Sigmoid colon (tissue), 7 donors: Measurements from ENCODE around the gene PCSK9. TPM values are rescaled to one million over a fixed set of nuclear protein-coding genes. Genes with fewer than 3 reads are reported as not detected.

Experiments
- DNase-seq: peaks from one replicate; pipeline ENCODE4 v3.0.0-alpha.2; 2019
- H3K27ac ChIP-seq, 4 donors: fragments of 200-600 bp; sonication (generic); one replicate each; pipeline ENCODE4 v1.5.1; 2016 to 2019; ENCODE audit warnings: mild to moderate bottlenecking in 1 of 4
- H3K27me3 ChIP-seq, 3 donors: fragments of 200-600 bp; sonication (generic); one replicate each; pipeline ENCODE4 v1.5.1; 2019; ENCODE audit warnings: mild to moderate bottlenecking in 1 of 3
- H3K36me3 ChIP-seq, 4 donors: fragments of 200-600 bp; sonication (generic); one replicate each; pipeline ENCODE4 v1.5.1; 2016 to 2019
- H3K4me1 ChIP-seq, 4 donors: fragments of 200-600 bp; sonication (generic); one replicate each; pipeline ENCODE4 v1.5.1; 2017 to 2019
- H3K4me3 ChIP-seq, 4 donors: fragments of 200-600 bp; sonication (generic); one replicate each; pipeline ENCODE4 v1.5.1; 2017 to 2019; ENCODE audit warnings: mild to moderate bottlenecking in 2 of 4, moderate library complexity in 1 of 4
- H3K9me3 ChIP-seq, 4 donors: fragments of 200-600 bp in 3 of 4; sonication (generic) in 3 of 4; one replicate each; pipeline versions ENCODE4 v1.5.1 to v1.6.1; 2013 to 2019
- EP300 ChIP-seq, 4 donors: sonication (generic); formaldehyde crosslinking; IDR thresholded peaks; one replicate each; pipeline ENCODE4 v1.6.1; 2017; ENCODE audit warnings: antibody characterized with exemption in 4 of 4
- POLR2A ChIP-seq, 2 donors: fragments of 450-650 bp; IDR thresholded peaks; one replicate each; pipeline ENCODE4 v1.6.1; 2016; ENCODE audit warnings: antibody characterized with exemption in 2 of 2, mild to moderate bottlenecking in 2 of 2, moderate library complexity in 2 of 2
- POLR2AphosphoS5 ChIP-seq, 4 donors: sonication (generic); formaldehyde crosslinking; IDR thresholded peaks; one replicate each; pipeline ENCODE4 v1.6.1; 2017; ENCODE audit warnings: antibody characterized with exemption in 4 of 4
- WGBS, 2 donors: extraction: QIAGEN DNeasy Blood & Tissue Kit; methylation state at CpG; one replicate each; pipeline ENCODE4 v1.1.7; 2013; 5-methylcytosine and 5-hydroxymethylcytosine counted together
- intact Hi-C: fragments of 100-400 bp; cut with DNase I; formaldehyde crosslinking; loops from one replicate; pipeline ENCODE4 v1.15.1; 2023
- polyA plus RNA-seq, 3 donors: library from polyadenylated mRNA; stranded (reverse); fragments of 200-250 nt; gene quantifications; one replicate each; pipeline ENCODE4 v1.2.3, GENCODE V29; 2013
- total RNA-seq, 4 donors: library from RNA; depleted of rRNA; stranded (reverse); fragments of >200 nt; gene quantifications; one replicate each; pipeline ENCODE4 v1.1.0, GENCODE V29; 2016
- TF ChIP-seq, protein P1 (sequence below), 4 experiments: fragments of 450-650 bp in 3 of 4; fragments of 200-600 bp in 1 of 4; IDR thresholded peaks; one replicate each; pipeline ENCODE4 v1.5.1; 2016 to 2019; ENCODE audit warnings: antibody characterized with exemption in 4 of 4, mild to moderate bottlenecking in 3 of 4, moderate library complexity in 2 of 4
- donor health status: healthy with polysubstance abuse.
- donor health status: Bipolar disorder and iron deficiency.
- donor health status: healthy.

PCSK9 gene
- total and polyA plus RNA-seq, 7 donors = 0.28 to 41.9 (median 3.4) TPM; not detected in 3

DNA sequence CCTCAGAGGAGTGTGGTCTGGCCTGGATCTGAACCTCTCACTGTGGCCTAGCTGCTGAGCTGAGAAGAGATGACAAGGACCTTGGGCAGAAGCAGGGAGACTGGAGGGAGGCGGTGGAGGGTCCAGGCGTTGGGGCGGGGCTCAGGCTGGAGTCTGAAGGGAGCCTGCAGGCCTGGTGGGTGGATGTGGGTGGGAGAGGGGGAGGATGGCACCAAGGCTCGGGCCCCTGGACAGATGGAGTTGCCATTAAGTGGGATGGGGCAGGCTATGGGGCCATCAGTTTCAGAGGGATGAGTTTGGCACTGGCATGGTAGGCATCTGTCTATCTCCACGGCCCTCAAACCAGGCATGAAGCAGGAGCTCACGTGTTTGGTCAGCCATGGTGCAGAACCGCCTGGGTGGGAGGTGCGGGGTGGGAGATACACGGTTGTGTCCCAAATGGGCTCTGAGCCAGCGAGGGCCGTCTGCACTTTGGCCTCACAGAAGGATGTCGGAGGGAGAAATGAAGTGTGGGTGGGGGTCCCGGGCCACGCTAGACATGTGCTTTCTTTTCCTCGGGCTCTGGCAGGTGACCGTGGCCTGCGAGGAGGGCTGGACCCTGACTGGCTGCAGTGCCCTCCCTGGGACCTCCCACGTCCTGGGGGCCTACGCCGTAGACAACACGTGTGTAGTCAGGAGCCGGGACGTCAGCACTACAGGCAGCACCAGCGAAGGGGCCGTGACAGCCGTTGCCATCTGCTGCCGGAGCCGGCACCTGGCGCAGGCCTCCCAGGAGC, 23.6 kb downstream of the PCSK9 start:
- Histone ChIP-seq H3K27ac (peak overlapping the region in 2 of 4 donors; percentile 52 to 75), H3K36me3 (peaks cover 0 to 16% (median 6%) of the 10 kb centered on the region in 4 donors), H3K4me1 (peaks cover 0 to 40% (median 37%) of the 10 kb centered on the region in 4 donors), H3K4me3 (no peak overlapping the region), H3K9me3 (no peaks in the 10 kb centered on the region), H3K27me3 (no peaks in the 10 kb centered on the region)
- WGBS, 2 donors = 93 to 94% methylated on average over 29 of the region's 29 CpGs
- TF ChIP-seq EP300 (IDR thresholded peaks at IDR 0.05) (no peak), POLR2A (IDR thresholded peaks at IDR 0.05) (no peak), POLR2AphosphoS5 (IDR thresholded peaks at IDR 0.05) (no peak)
- TF ChIP-seq, protein P1, sequence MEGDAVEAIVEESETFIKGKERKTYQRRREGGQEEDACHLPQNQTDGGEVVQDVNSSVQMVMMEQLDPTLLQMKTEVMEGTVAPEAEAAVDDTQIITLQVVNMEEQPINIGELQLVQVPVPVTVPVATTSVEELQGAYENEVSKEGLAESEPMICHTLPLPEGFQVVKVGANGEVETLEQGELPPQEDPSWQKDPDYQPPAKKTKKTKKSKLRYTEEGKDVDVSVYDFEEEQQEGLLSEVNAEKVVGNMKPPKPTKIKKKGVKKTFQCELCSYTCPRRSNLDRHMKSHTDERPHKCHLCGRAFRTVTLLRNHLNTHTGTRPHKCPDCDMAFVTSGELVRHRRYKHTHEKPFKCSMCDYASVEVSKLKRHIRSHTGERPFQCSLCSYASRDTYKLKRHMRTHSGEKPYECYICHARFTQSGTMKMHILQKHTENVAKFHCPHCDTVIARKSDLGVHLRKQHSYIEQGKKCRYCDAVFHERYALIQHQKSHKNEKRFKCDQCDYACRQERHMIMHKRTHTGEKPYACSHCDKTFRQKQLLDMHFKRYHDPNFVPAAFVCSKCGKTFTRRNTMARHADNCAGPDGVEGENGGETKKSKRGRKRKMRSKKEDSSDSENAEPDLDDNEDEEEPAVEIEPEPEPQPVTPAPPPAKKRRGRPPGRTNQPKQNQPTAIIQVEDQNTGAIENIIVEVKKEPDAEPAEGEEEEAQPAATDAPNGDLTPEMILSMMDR (IDR thresholded peaks at IDR 0.05) = no peak
- intact Hi-C loops = loop anchor here (10.0 kb wide), 1 partner anchor 212 kb away; no protein-coding TSS in a partner anchor
- DNase-seq = no peak

DNA sequence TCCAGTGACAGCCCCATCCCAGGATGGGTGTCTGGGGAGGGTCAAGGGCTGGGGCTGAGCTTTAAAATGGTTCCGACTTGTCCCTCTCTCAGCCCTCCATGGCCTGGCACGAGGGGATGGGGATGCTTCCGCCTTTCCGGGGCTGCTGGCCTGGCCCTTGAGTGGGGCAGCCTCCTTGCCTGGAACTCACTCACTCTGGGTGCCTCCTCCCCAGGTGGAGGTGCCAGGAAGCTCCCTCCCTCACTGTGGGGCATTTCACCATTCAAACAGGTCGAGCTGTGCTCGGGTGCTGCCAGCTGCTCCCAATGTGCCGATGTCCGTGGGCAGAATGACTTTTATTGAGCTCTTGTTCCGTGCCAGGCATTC, 24.2 kb downstream of the PCSK9 start:
- no peaks in the 10 kb centered on the region for H3K9me3 ChIP-seq
- WGBS, 2 donors = 89 to 92% methylated on average over 9 of the region's 9 CpGs
- peaks cover 0 to 40% (median 37%) of the 10 kb centered on the region in 4 donors for H3K4me1 ChIP-seq
- no peak overlapping the region for H3K4me3 ChIP-seq
- H3K27me3 ChIP-seq = no peaks in the 10 kb centered on the region
- no peak for DNase-seq
- H3K36me3 ChIP-seq = peaks cover 4 to 21% (median 9%) of the 10 kb centered on the region in 4 donors
- TF ChIP-seq POLR2A (IDR thresholded peaks at IDR 0.05) (no peak), EP300 (IDR thresholded peaks at IDR 0.05) (no peak), POLR2AphosphoS5 (IDR thresholded peaks at IDR 0.05) (no peak)
- TF ChIP-seq, protein P1 (IDR thresholded peaks at IDR 0.05) = no peak
- intact Hi-C loops = loop anchor here (10.0 kb wide), 1 partner anchor 211 kb away; no protein-coding TSS in a partner anchor
- H3K27ac ChIP-seq = peak overlapping the region in 1 of 4 donors; percentile 77

DNA sequence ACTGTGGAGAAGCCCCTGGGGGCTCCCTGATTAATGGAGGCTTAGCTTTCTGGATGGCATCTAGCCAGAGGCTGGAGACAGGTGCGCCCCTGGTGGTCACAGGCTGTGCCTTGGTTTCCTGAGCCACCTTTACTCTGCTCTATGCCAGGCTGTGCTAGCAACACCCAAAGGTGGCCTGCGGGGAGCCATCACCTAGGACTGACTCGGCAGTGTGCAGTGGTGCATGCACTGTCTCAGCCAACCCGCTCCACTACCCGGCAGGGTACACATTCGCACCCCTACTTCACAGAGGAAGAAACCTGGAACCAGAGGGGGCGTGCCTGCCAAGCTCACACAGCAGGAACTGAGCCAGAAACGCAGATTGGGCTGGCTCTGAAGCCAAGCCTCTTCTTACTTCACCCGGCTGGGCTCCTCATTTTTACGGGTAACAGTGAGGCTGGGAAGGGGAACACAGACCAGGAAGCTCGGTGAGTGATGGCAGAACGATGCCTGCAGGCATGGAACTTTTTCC, 24.8 kb downstream of the PCSK9 start:
- 73% methylated on average over 12 of the region's 12 CpGs for WGBS, 2 donors
- Histone ChIP-seq H3K9me3 (no peaks in the 10 kb centered on the region), H3K4me3 (no peak overlapping the region), H3K4me1 (peaks cover 0 to 40% (median 37%) of the 10 kb centered on the region in 4 donors), H3K36me3 (peaks cover 4 to 27% (median 12%) of the 10 kb centered on the region in 4 donors), H3K27ac (peak overlapping the region; percentile 53 to 78 (median 74)), H3K27me3 (no peaks in the 10 kb centered on the region)
- intact Hi-C loops = loop anchor here (10.0 kb wide), 1 partner anchor 211 kb away; no protein-coding TSS in a partner anchor
- DNase-seq = no peak
- TF ChIP-seq EP300 (IDR thresholded peaks at IDR 0.05) = no peak
- peak in 1 of 4 donors; percentile 15 for TF ChIP-seq POLR2AphosphoS5 (IDR thresholded peaks at IDR 0.05)

DNA sequence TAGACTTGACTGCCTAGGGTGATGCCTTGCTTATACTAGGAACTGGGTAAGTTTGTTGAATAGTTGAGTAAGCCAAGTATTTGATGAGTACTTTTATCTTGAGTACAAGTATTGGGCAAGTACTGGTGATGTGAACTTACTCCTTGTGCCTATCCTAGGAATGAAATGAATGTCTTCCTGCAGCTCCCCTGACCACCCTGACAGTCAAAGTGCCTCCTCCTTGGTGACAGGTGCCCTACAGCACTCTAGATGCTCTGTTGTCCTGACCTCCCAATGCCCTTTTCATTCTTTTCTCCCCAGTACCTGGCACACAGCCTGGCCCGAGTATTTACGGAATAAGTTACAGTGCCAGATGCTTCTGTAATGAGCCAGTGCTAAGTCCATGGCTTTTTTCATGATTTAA, 25.5 kb downstream of the PCSK9 start:
- Histone ChIP-seq H3K9me3 (no peaks in the 10 kb centered on the region), H3K27me3 (no peaks in the 10 kb centered on the region), H3K27ac (peak overlapping the region; percentile 53 to 78 (median 74)), H3K4me3 (no peak overlapping the region), H3K36me3 (peaks cover 4 to 30% (median 13%) of the 10 kb centered on the region in 4 donors), H3K4me1 (peaks cover 0 to 40% (median 37%) of the 10 kb centered on the region in 4 donors)
- TF ChIP-seq, protein P1 (IDR thresholded peaks at IDR 0.05) = no peak
- TF ChIP-seq POLR2AphosphoS5 (IDR thresholded peaks at IDR 0.05) = peak in 1 of 4 donors; percentile 38
- intact Hi-C loops = loop anchor here (10.0 kb wide), 1 partner anchor 210 kb away; no protein-coding TSS in a partner anchor
- no peak for DNase-seq
- WGBS, 2 donors = 41 to 55% methylated on average over 2 of the region's 2 CpGs

DNA sequence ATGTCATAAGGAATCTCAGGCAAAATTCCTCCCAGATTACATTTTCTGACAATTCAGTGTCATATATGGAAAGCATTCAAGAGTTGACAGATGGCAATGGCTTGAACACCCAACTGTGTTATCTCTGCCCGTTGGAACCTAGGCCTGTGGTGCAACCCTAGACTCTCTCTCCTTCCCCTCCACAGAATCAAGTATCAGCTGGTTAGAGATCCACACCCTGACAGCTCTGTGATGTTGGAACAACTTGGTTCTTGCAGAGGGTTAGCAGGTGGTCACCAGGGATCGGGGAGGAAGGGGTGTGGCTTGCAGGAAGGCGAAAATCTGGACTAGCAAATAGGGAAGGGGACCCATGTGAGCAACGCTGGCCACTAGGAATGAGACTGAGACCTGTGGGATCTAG, 26.3 kb downstream of the PCSK9 start:
- Histone ChIP-seq H3K27me3 (no peaks in the 10 kb centered on the region), H3K27ac (peak overlapping the region; percentile 53 to 78 (median 74)), H3K4me1 (peaks cover 0 to 40% (median 37%) of the 10 kb centered on the region in 4 donors), H3K9me3 (no peaks in the 10 kb centered on the region), H3K36me3 (peaks cover 12 to 37% (median 21%) of the 10 kb centered on the region in 4 donors), H3K4me3 (no peak overlapping the region)
- 90 to 92% methylated on average over 4 of the region's 4 CpGs for WGBS, 2 donors
- intact Hi-C loops = loop anchor here (10.0 kb wide), 1 partner anchor 209 kb away; no protein-coding TSS in a partner anchor
- TF ChIP-seq EP300 (IDR thresholded peaks at IDR 0.05) (no peak), POLR2AphosphoS5 (IDR thresholded peaks at IDR 0.05) (no peak), POLR2A (IDR thresholded peaks at IDR 0.05) (peak in 1 of 2 donors; percentile 7)
- TF ChIP-seq, protein P1 (IDR thresholded peaks at IDR 0.05) = no peak
- DNase-seq = no peak
